HPDE6-E6E7 (cell line): ENCODE measurements around the gene SMURF1.

ENCODE experiments used
- DNase-seq: peaks from one replicate; pipeline ENCODE4 v3.0.0; 2011; ENCODE audit warnings: missing footprints; ENCODE audit errors: extremely low spot score

SMURF1 gene

DNA sequence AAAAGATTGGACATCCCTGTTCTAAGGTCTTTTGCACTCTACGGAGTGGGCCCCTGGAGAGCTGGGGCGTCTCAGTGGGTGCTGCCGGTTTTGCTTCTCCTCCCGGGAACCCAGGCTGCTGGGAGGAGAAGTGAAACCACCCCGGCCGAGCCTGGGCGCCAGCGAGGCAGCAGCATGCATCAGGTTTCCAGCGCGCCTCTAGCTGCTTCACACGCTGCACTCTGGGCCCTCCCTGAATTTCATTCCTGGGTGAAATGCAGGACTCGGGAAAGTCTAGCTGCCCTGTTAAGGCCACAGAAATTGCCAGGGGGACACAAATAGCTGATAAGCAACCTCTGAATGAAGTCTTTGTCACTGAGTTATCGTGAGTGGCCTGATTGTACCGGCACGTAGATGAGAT, 138.1 kb downstream of the SMURF1 start:
- no peak for DNase-seq

DNA sequence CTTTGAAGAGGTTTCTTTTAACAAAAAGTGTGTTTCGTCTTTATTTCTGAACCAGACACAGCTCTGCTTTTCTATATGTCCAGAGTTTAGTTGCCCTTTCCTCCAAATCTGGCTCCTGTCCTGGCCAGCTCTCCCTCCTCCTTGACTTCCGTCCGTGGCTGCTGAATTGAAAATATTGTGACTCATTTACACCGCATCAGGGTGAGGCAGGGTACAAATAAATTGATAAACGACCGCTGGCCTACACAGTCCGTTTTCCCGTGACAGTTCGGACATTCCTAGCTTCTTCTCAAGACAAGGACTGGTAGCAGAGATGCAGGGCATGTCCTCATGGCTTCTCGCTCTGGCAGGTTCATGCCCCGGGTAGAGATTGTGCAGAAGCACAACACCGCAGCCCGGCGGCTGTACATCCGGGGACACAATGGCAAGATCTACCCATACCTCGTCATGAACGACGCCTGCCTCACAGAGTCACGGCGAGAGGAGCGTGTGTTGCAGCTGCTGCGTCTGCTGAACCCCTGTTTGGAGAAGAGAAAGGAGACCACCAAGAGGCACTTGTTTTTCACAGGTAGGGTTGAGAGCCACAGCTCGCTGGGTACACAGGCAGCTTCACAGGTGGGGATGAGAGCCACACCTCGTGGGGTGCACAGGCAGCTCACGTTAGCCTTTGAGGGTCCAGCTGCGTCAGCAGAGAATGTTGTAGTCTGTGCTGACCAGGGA, 139.0 kb downstream of the SMURF1 start:
- no peak for DNase-seq

DNA sequence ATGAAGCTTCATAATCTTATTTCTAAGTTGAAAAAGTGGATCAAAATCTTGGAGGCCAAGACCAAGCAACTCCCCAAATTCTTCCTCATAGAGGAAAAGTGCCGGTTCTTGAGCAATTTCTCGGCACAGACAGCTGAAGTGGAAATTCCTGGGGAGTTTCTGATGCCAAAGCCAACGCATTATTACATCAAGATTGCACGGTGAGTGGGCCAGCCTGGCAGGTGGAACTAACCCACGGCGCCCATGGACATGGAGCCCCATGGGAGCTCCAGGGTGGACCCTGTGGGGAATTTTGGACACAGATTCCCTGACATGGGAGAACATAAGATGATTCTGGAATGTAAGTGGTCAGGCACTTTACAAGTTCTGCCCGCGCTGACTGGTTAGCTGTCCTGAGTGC, 139.7 kb downstream of the SMURF1 start:
- no peak for DNase-seq

DNA sequence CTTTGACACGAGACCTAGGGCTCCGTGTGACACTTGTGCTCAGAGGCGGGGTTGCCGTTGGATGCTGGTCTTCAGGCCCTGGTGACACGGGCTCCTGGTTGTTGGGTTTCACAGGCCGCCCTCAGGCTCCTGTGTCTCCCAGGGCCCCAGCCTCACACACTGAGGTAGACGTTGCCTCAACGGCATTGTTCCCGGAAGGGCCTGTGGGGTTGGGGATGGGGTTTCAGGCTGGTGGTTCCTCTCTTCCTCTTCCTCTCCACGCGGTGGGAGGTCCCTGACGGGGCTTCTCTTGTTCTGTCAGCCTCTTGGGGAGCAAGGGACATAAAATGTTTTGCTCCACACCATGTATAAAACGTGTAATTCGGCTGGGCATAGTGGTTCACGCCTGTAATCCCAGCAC, 140.5 kb downstream of the SMURF1 start:
- DNase-seq: no peak

DNA sequence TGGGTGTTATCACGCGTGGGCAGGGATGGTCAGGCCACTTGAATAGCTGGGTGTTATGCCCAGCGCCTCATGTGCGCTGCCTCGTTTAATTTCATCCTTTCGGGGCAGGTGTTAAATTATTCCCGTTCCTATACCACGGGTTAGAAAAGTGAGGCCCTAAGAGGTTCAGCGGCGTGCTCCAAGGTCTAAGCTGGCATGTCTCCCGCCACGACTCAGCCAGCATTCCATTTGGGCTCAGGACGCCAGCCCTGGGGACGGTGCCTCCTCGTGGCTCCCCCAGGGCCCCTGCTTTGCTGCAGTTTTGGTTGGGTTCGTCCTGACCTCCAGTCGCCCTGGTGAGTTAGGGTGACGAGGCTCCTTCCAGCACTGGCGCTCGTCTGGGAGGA, 141.1 kb downstream of the SMURF1 start:
- no peak for DNase-seq

DNA sequence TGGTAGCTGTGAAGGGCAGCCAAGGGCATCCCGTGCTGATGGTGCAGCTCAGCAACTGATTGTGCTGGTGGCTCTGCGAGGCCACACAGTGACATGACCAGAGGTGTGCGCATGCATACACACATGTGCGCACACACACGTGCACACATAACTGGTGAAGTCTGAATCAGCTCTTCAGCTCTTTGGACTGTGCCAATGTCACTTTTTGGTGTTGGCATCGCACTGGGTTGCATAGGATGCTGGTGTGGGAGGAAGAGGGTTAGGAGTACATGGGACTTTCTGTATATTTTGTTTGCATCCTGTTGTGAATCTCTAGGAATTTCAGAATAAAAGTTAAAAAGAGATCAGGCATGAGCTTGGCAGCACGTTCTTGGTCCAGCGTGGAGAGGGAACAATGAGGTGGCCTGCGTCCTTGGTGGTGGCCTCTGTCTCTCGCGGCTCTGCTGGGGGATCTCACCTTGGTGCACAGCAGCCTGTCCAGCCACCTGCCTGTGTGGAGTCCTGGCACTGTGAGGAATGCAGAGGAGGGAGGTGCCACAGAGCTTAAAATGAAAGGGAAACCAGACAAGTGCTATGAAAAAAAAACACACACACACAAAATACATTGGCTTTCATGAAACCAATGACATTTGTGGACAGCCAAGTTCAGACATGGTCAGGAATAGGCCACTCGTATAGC, 141.6 kb downstream of the SMURF1 start:
- no peak for DNase-seq

DNA sequence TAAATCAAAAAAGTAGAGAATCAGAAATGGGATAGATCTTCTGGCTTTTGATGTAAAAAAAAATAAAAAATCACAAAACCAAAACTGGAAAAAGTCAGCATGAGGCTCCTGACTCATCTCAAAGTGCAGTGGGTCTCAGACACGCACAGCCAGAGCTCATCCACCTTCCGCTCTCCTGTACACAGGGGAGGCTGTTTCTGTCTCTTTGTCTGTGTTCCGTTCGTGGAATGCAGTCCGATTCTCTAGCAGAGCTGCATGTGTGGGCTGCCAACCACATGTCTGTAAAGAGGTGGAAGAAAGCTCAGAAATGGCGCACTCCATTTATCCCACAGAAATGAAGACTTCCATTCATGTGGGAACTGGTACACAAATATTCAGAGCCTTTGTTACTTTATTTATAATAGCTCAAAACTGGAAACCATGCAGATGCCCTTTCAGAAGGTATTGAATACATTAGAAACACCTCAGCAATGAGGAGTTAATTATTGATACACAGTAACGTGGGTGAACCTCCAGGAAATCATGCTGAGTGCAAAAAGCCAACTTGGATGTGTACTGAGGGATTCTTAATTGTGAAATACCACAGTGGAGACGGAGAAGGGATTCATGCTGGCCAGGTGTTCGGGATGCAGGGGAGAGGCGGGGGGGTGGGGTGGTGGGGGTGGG, 142.3 kb downstream of the SMURF1 start:
- DNase-seq: no peak

DNA sequence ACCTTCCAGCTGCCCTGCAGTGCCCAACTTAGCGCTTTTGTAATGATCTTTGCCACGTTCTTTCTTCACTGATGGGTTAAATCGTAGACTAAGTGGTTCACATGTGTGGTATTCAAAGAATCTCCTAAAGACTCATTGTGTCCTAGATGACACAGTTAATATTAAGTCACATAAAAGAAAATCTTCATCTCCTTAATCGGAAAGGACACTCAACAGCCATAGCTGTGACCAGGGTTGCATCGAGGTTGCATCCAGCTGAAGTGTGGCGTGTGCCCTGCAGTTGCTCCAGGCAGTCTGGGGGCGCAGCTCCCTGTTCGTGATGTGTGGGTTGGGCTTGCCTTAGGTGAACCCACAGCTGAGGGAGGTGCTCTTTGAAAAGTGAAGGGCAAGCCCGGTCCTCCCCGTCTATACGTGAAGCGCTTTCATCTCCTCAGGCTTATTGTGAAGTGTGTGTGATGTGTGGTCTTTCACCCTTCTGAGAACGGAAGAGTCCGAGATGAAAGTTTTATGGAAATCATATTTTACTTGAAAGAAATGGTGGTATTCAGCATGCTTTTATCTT, 142.9 kb downstream of the SMURF1 start:
- no peak for DNase-seq

DNA sequence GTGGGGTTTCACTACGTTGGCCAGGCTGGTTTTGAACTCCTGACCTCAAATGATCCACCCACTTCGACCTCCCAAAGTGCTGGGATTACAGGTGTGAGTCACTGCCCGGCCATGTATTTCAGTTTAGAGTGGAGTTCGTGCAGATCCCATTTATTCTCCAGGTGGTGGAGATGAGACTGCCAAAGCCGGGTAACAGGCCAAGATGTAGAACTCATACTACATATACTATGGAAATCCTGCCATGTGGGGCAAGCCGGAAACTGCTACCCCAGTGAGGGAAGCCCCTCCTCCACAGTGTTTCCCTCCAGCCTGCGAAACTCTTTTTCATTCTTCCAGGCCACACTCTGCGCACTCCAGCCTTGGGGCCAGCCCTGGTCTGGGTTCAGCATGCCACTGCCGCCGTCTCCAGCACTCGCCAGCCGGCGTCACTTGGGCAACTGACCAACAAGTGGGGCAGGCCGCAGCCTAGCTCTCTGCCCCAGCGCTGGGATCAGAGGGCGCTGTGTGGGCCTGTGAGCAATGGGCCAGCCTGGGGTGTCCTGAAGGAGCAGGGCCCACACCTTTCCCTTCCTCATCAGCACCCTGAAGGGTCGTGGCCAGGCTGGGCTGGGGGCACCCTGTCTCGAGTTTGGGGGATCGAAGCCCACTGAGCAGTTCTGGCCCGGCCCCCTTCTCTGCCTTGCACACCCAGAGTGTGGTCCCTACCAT, 143.6 kb downstream of the SMURF1 start:
- DNase-seq: no peak

DNA sequence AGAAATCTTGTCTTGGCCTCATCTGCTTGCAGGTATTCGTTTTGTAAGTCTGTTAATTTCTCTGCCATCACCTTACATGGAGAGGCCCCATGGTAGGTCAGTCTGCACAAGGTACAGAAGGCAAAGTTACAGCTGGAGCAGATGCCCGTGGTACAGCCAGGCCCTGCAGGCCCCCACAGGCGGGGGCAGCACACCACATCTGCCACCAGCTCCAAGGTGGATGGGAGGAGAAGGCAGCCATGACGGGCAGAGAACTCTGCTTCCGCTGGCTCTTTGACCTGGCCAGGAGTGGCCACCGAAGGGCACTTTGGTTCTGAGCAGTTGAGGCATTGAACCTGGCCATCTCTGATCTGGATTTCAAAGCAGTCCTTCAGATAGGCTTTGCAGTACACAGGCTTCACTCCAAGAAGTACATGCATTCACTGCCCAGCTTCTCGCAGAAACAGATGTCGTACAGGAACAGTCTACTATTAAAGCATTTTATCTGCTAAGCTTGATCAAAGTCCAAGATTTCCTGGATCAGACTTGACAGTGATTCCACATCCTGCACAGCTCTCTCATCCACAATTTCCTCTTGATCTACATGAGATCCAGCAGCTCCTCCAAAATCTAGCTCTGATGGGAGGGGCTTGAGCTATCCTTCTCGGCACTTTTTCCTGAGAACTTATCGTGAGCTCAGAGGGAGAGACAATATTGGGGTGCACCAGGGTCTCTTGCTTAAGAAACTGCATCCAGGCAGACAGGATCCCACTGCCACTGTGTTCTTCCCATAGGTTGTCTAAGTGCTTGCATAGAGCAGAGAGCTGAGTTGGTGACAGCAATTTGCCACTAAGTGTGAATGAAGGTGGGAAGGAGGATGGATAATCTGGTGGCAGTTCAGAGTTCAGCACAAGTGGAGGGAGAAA, 144.8 kb downstream of the SMURF1 start:
- no peak for DNase-seq

DNA sequence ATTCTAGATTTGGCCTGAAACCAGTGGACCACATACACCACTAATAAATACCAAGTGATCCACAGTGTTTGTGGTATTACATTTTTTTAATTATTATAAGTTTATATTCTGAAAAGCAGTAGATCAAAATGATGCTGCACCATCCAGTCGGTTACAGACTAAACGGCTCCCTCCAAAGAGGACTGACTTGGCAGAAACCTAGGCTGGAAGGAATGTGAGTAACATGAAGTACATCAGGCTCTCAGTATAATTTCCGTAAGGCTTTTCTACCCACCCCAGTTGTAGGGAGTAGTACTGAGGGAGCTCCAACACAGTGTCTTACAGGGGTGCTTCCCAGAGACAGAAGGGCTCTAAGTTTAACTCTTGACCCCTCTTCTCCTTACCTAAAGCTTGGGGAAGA, 146.1 kb downstream of the SMURF1 start:
- DNase-seq: no peak

DNA sequence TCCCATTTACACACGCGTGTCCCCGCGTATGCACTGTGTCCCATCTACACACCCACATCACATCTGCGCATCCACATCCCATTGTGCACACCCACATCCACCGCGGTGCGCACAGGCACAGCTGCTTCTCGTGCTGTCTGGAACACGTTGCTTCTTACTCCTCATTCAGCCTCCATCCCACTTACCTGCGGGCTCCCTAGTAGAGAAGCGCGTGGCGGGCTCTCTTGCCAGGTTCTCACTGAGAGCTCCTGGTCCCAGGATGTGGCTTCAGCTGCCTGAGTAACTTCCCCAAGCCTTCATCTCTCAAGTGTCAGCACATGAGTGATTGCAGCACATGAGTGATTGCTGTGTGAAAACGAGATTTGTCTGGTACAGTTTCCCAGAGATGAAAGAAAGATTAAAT, 147.8 kb downstream of the SMURF1 start:
- DNase-seq: no peak

DNA sequence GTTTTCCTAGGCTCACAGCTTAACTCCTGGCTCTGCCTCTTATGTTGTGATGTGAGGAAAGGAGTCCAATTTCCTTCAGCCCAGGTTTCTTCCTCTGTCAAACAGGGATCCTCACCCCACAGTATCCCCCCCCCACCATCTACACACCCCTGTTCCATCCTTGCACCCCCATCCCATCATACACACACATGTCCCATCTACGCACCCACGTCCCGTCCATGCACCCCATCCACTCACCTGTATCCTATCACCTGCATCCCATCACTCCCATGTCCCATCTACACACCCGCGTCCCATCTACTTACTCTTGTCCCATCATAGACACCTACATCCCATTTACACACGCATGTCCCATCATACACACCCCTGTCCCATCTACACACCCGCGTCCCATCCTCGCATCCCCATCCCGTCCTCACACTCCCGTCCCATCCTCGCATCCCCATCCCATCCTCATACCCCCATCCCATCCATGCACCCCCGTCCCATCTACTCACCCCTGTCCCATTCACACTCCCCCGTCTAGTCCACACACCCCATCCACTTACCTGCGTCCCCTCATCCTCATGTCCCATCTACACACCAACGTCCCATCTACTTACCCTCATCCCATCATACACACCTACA, 148.3 kb downstream of the SMURF1 start:
- no peak for DNase-seq

DNA sequence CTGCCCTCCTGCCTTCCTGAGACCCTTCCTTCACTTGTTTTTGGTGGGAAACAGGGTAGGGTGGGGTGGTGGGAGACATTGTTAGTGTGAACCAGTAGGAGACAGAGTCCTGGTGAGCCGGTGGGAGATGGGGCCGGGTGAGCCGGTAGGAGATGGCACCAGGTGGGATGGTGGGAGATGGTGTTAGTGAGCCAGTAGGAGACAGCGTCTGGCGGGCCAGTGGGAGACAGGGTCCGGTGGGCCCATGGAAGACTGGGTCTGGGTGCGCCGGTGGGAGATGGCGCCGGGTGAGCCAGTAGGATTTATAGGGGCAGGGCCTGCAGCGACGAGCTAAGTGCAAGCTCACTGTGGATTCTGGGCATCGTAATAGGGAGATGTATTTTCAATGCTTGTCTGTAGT, 148.8 kb downstream of the SMURF1 start:
- DNase-seq: no peak

DNA sequence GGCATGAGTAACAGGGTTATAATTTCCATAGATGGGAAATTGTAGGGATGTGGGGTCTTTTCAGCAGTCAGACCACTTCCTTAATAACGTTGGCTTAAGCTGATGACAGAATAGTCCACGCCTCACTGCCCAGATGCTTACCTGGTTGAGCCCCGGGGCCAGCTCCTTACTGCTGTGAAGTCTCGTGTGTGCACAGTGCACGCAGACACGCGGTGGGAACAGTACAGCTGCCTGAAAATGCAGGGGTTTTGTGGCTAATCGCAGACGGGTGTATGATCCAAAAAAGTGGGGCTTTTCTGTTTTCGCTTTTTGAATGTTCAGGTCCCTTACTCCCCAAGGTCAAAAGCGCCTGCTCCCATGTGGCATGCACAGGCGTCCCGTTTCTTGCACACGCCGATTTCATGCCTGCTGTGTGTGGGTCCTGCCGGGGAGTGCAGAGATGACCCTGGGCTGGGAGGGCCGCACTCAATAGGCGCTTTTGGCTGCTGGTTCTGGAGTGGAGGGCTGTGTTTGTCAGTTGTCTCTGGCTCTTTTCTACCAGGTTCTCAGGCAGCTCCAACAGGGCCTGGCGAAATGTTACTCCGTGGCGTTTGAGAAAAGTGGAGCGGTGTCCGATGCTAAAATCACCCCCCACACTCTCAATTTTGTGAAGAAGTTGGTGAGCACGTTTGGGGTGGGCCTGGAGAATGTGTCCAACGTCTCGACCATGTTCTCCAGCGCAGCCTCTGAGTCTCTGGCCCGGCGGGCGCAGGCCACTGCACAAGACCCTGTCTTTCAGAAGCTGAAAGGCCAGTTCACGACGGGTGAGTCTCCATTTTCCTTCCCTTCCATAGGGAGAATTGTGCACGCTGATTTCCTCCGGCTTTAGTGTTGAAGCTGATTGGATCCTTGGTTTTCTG, 149.6 kb downstream of the SMURF1 start:
- no peak for DNase-seq

DNA sequence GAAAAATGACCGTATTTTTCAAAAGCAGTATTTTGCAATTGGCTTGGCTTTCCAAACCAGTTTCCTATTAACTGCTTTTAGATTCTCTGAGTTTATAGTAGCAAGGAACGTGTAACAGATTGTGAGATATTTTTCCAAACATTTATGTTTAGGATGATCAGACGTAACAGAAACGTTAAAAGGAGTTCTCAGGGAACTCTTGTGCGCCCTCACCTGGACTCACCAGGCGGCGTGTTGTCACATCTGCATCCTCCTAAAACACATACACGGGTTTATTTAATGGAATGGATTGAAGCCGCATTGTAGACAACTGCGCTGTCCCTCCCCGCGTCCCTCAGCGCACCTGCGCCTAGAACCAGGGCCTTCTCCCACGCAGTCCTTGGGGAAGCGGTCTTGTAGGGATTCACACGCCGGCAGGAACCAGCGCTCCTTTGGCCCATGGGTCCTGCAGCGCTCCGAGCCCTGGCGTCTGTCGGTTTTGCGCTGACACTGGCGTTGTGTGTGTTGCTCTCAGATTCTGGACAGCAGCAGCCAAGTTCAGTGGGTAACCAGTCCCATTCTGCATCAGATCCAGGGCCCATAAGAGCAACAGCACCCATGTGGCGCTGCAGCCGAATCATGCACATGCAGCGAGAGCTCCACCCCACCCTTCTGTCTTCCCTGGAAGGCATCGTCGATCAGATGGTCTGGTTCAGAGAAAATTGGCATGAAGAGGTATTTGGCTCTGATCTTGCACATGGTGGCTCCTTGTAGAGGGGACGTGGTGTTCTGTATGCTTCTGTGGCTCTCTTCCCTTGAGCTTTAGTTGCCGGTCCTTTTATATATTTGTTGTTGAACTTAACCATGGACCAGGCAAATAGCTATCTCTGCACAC, 150.6 kb downstream of the SMURF1 start:
- no peak for DNase-seq

DNA sequence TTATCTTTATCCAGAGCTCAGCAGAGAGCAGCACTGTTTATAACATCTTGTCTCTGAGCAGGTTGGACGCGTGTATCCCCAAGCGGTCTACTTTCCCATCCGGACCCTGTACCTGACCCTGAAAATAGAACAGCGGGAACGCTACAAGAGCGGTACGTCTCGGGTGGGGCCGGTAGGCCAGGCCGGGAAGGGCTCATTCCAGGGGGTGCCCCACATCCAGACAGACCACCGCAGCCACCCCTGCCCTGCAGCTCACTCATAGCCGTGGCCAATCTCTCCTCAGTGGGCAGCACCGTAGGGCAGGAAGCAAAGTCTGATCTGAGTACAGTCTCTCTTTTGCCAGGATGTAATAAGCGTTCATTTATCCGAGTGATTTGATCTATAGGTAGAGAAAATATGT, 151.8 kb downstream of the SMURF1 start:
- no peak for DNase-seq

DNA sequence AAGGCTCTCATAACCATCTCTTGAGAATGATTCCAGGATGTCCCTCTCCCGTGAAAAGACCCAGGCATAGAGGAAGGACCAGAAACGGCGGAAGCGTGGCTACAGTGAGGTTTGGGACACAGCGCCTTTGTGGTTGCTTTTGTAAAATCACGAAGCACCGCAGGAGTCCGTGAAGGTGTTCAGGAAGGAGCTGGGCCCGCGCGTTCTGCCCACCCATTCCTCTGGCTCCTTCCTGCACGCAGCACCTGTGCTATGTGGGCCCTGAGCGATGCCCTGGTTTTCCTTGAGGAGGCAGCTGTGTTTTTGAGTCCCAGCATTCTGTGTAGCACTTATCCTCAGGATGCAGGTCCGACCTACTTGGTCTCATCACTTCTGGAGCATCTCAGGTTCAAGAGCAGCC, 152.8 kb downstream of the SMURF1 start:
- no peak for DNase-seq

DNA sequence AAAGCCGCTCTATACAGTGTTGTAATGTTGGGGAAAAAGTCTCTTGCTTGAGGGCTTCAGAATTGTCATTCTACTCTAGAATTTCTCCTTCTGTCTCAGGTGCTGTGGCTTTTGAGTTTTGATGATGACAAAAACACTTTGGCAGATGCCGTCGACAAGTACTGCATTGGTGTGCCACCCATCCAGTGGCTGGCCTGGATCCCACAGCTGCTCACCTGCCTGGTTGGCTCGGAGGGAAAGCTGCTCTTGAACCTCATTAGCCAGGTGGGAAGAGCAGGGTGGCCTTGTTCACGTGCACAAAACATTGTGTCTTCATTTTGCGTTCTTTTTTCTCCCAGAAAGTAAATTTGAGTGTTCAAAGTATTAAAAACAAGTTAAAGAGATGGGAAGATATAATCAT, 153.6 kb downstream of the SMURF1 start:
- no peak for DNase-seq
